GM23248 (cell line): ENCODE data around the gene IL12RB1. TPM values are rescaled to one million over a fixed set of nuclear protein-coding genes. Genes with fewer than 3 reads are reported as not detected.

ENCODE experiments used
- DNase-seq: peaks from one replicate; pipeline ENCODE4 v3.0.0-alpha.2; 2015
- H2AFZ ChIP-seq: fragments of 200-600 bp; sonication (generic); 2 replicates; pipeline ENCODE4 v1.6.1; 2016; ENCODE audit warnings: antibody characterized with exemption
- H3F3A ChIP-seq: fragments of 200-600 bp; sonication (generic); 2 replicates; pipeline ENCODE4 v1.6.1; 2016; ENCODE audit warnings: mild to moderate bottlenecking, antibody characterized with exemption, mixed run types; ENCODE audit not compliant: insufficient read depth
- H3K27ac ChIP-seq: fragments of 200-600 bp; sonication (generic); 2 replicates; pipeline ENCODE4 v1.5.1; 2016; ENCODE audit warnings: mild to moderate bottlenecking
- H3K27me3 ChIP-seq: fragments of 200-600 bp; sonication (generic); replicated peaks from 2 replicates; pipeline ENCODE4 v1.6.1; 2016; ENCODE audit warnings: mild to moderate bottlenecking; ENCODE audit not compliant: insufficient read depth
- H3K36me3 ChIP-seq: fragments of 200-600 bp; sonication (generic); 2 replicates; pipeline ENCODE4 v1.6.1; 2016; ENCODE audit warnings: low read depth, mild to moderate bottlenecking
- H3K4me1 ChIP-seq: fragments of 200-600 bp; sonication (generic); 2 replicates; pipeline ENCODE4 v1.6.1; 2016; ENCODE audit warnings: mild to moderate bottlenecking; ENCODE audit not compliant: insufficient read depth
- H3K4me2 ChIP-seq: fragments of 200-600 bp; sonication (generic); one replicate; pipeline ENCODE4 v1.6.1; 2016; ENCODE audit warnings: mild to moderate bottlenecking; ENCODE audit not compliant: unreplicated experiment
- H3K4me3 ChIP-seq: fragments of 200-600 bp; sonication (generic); 2 replicates; pipeline ENCODE4 v1.5.1; 2016; ENCODE audit warnings: mild to moderate bottlenecking
- H3K79me2 ChIP-seq: fragments of 200-600 bp; sonication (generic); 2 replicates; pipeline ENCODE4 v1.6.1; 2016; ENCODE audit warnings: mild to moderate bottlenecking; ENCODE audit not compliant: insufficient read depth
- H3K9ac ChIP-seq: fragments of 200-600 bp; sonication (generic); 2 replicates; pipeline ENCODE4 v1.6.1; 2016; ENCODE audit warnings: mild to moderate bottlenecking
- H3K9me2 ChIP-seq: fragments of 200-600 bp; sonication (generic); 2 replicates; pipeline ENCODE4 v1.6.1; 2016; ENCODE audit warnings: mixed run types, mild to moderate bottlenecking, moderate library complexity; ENCODE audit not compliant: insufficient read depth
- H3K9me3 ChIP-seq: fragments of 200-600 bp; sonication (generic); one replicate; pipeline ENCODE4 v1.6.1; 2017; ENCODE audit warnings: low read depth
- H4K20me1 ChIP-seq: fragments of 200-600 bp; sonication (generic); 2 replicates; pipeline ENCODE4 v1.6.0; 2016; ENCODE audit not compliant: insufficient read depth
- EZH2 ChIP-seq: fragments of 200-600 bp; sonication (generic); IDR thresholded peaks from 2 replicates; pipeline ENCODE4 v1.6.1; 2018; ENCODE audit warnings: antibody characterized with exemption, mild to moderate bottlenecking; ENCODE audit not compliant: insufficient read depth, poor library complexity, severe bottlenecking
- EZH2phosphoT487 ChIP-seq: fragments of 200-600 bp; sonication (generic); IDR thresholded peaks from 2 replicates; pipeline ENCODE4 v1.6.1; 2018; ENCODE audit warnings: antibody characterized with exemption, moderate library complexity, mild to moderate bottlenecking, low read depth; ENCODE audit not compliant: insufficient read depth
- WGBS, 2 experiments: methylation state at CpG; one replicate each; pipeline ENCODE4 v1.1.6; 2015 to 2017; ENCODE audit warnings: low lambda C conversion rate in 2 of 2, low coverage in 1 of 2; ENCODE audit errors: missing lambda C conversion rate in 2 of 2; 5-methylcytosine and 5-hydroxymethylcytosine counted together
- in situ Hi-C: fragments of 300-500 bp; cut with MboI; formaldehyde crosslinking; loops from 2 replicates; pipeline ENCODE4 v1.15.0; 2020
- polyA plus RNA-seq: library from polyadenylated mRNA; unstranded; fragments of >200 nt; fragmentation: Nextera tagmentation; extraction: Ambion mirVana; gene quantifications from 2 replicates; pipeline ENCODE4 v1.2.1, GENCODE V29; 2016
- total RNA-seq: library from RNA; depleted of rRNA; stranded (reverse); fragments of >200 nt; shearing (Covaris generic); gene quantifications from 2 replicates; pipeline ENCODE4 v1.2.3, GENCODE V29; 2014; rRNA removed

Gene IL12RB1
- total and polyA plus RNA-seq, 2 experiments from 2014 or later: not detected

GRCh38 chr19:18013210-18014111 is 73.3 kb downstream of the IL12RB1 start:
- no peak overlapping the region for H3K9ac ChIP-seq
- H4K20me1 ChIP-seq: no peaks in the 10 kb centered on the region
- H2AFZ ChIP-seq: no peak overlapping the region
- no peak overlapping the region for H3K4me3 ChIP-seq
- H3K36me3 ChIP-seq: peaks cover 26% of the 10 kb centered on the region; the same call in 1 of the 2 replicates
- TF ChIP-seq EZH2 (no peak), EZH2phosphoT487 (no peak)
- no peaks in the 10 kb centered on the region for H3K79me2 ChIP-seq
- DNase-seq: no peak
- peaks cover 8% of the 10 kb centered on the region for H3K4me1 ChIP-seq
- H3K9me2 ChIP-seq: no peaks in the 10 kb centered on the region
- H3K27me3 ChIP-seq: no peaks in the 10 kb centered on the region
- H3F3A ChIP-seq: 0 out of 2 replicates have a peak, but pooled peaks cover 11% of the 10 kb centered on the region
- H3K9me3 ChIP-seq: no peaks in the 10 kb centered on the region
- H3K27ac ChIP-seq: no peak overlapping the region
- no peak overlapping the region for H3K4me2 ChIP-seq
- 76 to 77% methylated on average over 17 of the region's 17 CpGs for WGBS, 2 experiments
- in situ Hi-C loops: no loop called here

DNA sequence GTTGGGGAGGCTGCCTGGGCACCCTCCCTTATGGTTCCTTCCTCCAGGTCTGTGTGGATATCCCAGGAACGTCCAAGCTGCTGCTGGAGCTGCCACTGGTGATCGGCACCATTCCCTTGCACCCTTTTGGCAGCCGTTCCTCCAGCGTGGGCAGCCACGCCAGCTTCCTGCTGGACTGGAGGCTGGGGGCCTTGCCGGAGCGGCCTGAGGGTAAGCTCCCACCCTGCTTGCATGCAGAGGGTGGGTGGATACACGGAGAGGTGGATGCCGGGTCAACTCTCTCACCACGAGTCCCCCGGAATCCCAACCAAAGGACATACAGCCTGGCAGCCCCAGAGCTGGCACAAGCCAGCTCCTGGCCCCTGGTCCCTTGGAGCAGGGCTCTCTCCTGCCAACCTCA is 76.6 kb downstream of the IL12RB1 start:
- Histone ChIP-seq H4K20me1 (no peaks in the 10 kb centered on the region), H3F3A (0 out of 2 replicates have a peak, but pooled peaks cover 9% of the 10 kb centered on the region), H3K4me2 (no peak overlapping the region), H3K36me3 (peaks cover 26% of the 10 kb centered on the region; the same call in 1 of the 2 replicates), H3K9me2 (no peaks in the 10 kb centered on the region), H3K4me3 (no peak overlapping the region), H3K4me1 (peaks cover 8% of the 10 kb centered on the region), H3K9me3 (no peaks in the 10 kb centered on the region), H3K79me2 (no peaks in the 10 kb centered on the region), H2AFZ (no peak overlapping the region), H3K27ac (no peak overlapping the region), H3K9ac (no peak overlapping the region), H3K27me3 (no peaks in the 10 kb centered on the region)
- TF ChIP-seq EZH2: no peak
- no peak for TF ChIP-seq EZH2phosphoT487
- no peak for DNase-seq
- WGBS, 2 experiments: 87 to 89% methylated on average over 8 to 11 of the region's 11 CpGs
- in situ Hi-C loops: no loop called here

GRCh38 chr19:18009412-18010066 is 77.2 kb downstream of the IL12RB1 start:
- no peaks in the 10 kb centered on the region for H3K9me3 ChIP-seq
- no peaks in the 10 kb centered on the region for H3K27me3 ChIP-seq
- H3K36me3 ChIP-seq: peaks cover 26% of the 10 kb centered on the region; the same call in 1 of the 2 replicates
- H3K4me2 ChIP-seq: no peak overlapping the region
- H3K4me1 ChIP-seq: peaks cover 8% of the 10 kb centered on the region
- H3K9me2 ChIP-seq: no peaks in the 10 kb centered on the region
- TF ChIP-seq EZH2 (no peak), EZH2phosphoT487 (no peak)
- 81 to 84% methylated on average over 31 to 37 of the region's 37 CpGs for WGBS, 2 experiments
- no peaks in the 10 kb centered on the region for H4K20me1 ChIP-seq
- peak; percentile 72 for DNase-seq
- peak overlapping the region; percentile 12; the same call in 1 of the 2 replicates for H3K9ac ChIP-seq
- 0 out of 2 replicates have a peak overlapping the region, but pooled peaks have one; percentile 2 for H3K4me3 ChIP-seq
- H3F3A ChIP-seq: 0 out of 2 replicates have a peak, but pooled peaks cover 5% of the 10 kb centered on the region
- H3K79me2 ChIP-seq: no peaks in the 10 kb centered on the region
- in situ Hi-C loops: loop anchor here (10.0 kb wide), 1 partner anchor 45 kb away; no protein-coding TSS in a partner anchor
- no peak overlapping the region for H2AFZ ChIP-seq
- no peak overlapping the region for H3K27ac ChIP-seq

Other genes starting within 250 kb of the IL12RB1 start
- gene JAK3, start 239.0 kb downstream of the IL12RB1 start, total RNA-seq: 5.9 and 8.7 TPM in 2 replicates
- gene JAK3, start 239.0 kb downstream of the IL12RB1 start, polyA plus RNA-seq: 4.1 and 5.0 TPM in 2 replicates
- 680 and 837 TPM in 2 replicates for gene RPL18A, start 227.0 kb downstream of the IL12RB1 start, total RNA-seq
- gene RPL18A, start 227.0 kb downstream of the IL12RB1 start, polyA plus RNA-seq: 1,456 and 1,474 TPM in 2 replicates
- not detected in 2 replicates for gene SLC5A5, start 215.0 kb downstream of the IL12RB1 start, total RNA-seq
- not detected in 2 replicates for gene SLC5A5, start 215.0 kb downstream of the IL12RB1 start, polyA plus RNA-seq
- 14.4 and 29.6 TPM in 2 replicates for gene CCDC124, start 153.9 kb downstream of the IL12RB1 start, total RNA-seq
- gene CCDC124, start 153.9 kb downstream of the IL12RB1 start, polyA plus RNA-seq: 125 and 130 TPM in 2 replicates
- not detected in 2 replicates for gene KCNN1, start 119.8 kb downstream of the IL12RB1 start, total RNA-seq
- not detected in 2 replicates for gene KCNN1, start 119.8 kb downstream of the IL12RB1 start, polyA plus RNA-seq
- gene ARRDC2, start 78.8 kb downstream of the IL12RB1 start, total RNA-seq: 15.9 and 19.7 TPM in 2 replicates
- gene ARRDC2, start 78.8 kb downstream of the IL12RB1 start, polyA plus RNA-seq: 5.4 and 5.7 TPM in 2 replicates
- 3.2 and 3.8 TPM in 2 replicates for gene MAST3, start 10.8 kb upstream of the IL12RB1 start, total RNA-seq
- 5.6 and 6.1 TPM in 2 replicates for gene MAST3, start 10.8 kb upstream of the IL12RB1 start, polyA plus RNA-seq
- gene PIK3R2, start 66.2 kb upstream of the IL12RB1 start, total RNA-seq: 29.2 and 48.9 TPM in 2 replicates
- 1.5 and 1.6 TPM in 2 replicates for gene PIK3R2, start 66.2 kb upstream of the IL12RB1 start, polyA plus RNA-seq
- gene IFI30, start 86.9 kb upstream of the IL12RB1 start, total RNA-seq: 0.86 and 15.9 TPM in 2 replicates
- 10.3 and 14.3 TPM in 2 replicates for gene IFI30, start 86.9 kb upstream of the IL12RB1 start, polyA plus RNA-seq
- 43.2 and 69.4 TPM in 2 replicates for gene MPV17L2, start 106.3 kb upstream of the IL12RB1 start, total RNA-seq
- 21.0 and 22.4 TPM in 2 replicates for gene MPV17L2, start 106.3 kb upstream of the IL12RB1 start, polyA plus RNA-seq
- 1.4 and 1.8 TPM in 2 replicates for gene RAB3A, start 117.1 kb upstream of the IL12RB1 start, total RNA-seq
- 1.9 and 2.0 TPM in 2 replicates for gene RAB3A, start 117.1 kb upstream of the IL12RB1 start, polyA plus RNA-seq
- gene PDE4C, start 139.5 kb upstream of the IL12RB1 start, total RNA-seq: under 0.01 and 0.22 TPM in 2 replicates
- 0.40 and 1.0 TPM in 2 replicates for gene PDE4C, start 139.5 kb upstream of the IL12RB1 start, polyA plus RNA-seq
- gene IQCN, start 187.5 kb upstream of the IL12RB1 start, total RNA-seq: 0.11 and 0.25 TPM in 2 replicates
- 0.16 and 0.33 TPM in 2 replicates for gene IQCN, start 187.5 kb upstream of the IL12RB1 start, polyA plus RNA-seq
- 123 and 172 TPM in 2 replicates for gene JUND, start 194.7 kb upstream of the IL12RB1 start, total RNA-seq
- 15.3 and 17.9 TPM in 2 replicates for gene JUND, start 194.7 kb upstream of the IL12RB1 start, polyA plus RNA-seq
- gene LSM4, start 236.1 kb upstream of the IL12RB1 start, total RNA-seq: 167 and 203 TPM in 2 replicates
- gene LSM4, start 236.1 kb upstream of the IL12RB1 start, polyA plus RNA-seq: 200 and 208 TPM in 2 replicates